NAMALWA (cell line): ENCODE measurements around the gene CMTR1.

Source experiments
- DNase-seq: peaks from one replicate; pipeline ENCODE4 v3.0.0-alpha.2; 2015; ENCODE audit warnings: low spot score

The CMTR1 gene

GRCh38 chr6:37514321-37514771 lies 81.3 kb downstream of the CMTR1 start:
- DNase-seq, result no peak

GRCh38 chr6:37514837-37515236 lies 81.8 kb downstream of the CMTR1 start:
- no peak for DNase-seq

GRCh38 chr6:37515712-37516075 lies 82.7 kb downstream of the CMTR1 start:
- DNase-seq, result no peak

- DNase-seq, result peak; percentile 24
These were observed 83.3 kb downstream of the CMTR1 start for GRCh38 chr6:37516076-37516919.

GRCh38 chr6:37516920-37517405 lies 83.9 kb downstream of the CMTR1 start:
- no peak for DNase-seq

DNA sequence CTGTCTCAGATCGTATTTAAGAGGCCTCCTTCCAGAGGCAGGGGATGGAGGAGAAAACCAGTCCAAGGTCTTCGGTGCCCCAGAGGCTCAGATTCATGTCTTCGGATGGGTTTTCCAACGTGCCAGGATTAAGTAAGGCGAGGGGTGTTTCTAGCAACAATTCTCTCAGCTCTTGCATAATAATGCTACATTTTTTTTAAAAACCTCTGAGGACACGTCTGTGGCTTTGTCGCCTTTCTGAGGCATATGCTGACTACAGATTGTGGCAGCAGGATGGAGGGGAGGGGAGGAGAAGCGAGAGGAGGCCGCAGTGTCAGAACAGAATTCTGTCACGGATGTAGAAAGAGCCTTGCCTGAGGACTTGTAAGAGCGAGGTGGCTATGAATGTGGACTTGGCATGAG lies 84.4 kb downstream of the CMTR1 start:
- DNase-seq, result no peak

DNA sequence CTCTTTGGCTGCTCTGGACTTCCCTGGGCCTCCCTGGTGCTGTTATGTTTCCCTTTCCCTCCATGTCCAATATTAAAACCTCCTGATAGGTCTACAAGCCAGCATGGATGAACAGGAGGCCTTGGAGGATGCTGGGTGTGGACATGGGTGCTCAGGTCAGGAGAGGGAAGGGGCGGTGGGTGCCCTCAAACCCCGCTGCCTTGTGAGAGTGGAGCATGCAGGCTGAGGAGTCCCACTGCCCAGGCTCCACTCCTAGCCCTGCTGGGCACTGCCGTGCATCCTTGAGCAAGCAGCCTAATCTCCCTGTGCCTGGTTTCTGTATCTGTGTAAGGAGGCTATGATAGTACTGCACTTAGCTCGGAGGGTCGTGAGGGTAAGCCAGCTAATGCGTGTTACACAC lies 85.1 kb downstream of the CMTR1 start:
- DNase-seq, result no peak

- no peak for DNase-seq
These were observed 86.4 kb downstream of the CMTR1 start for GRCh38 chr6:37519461-37519860.

DNA sequence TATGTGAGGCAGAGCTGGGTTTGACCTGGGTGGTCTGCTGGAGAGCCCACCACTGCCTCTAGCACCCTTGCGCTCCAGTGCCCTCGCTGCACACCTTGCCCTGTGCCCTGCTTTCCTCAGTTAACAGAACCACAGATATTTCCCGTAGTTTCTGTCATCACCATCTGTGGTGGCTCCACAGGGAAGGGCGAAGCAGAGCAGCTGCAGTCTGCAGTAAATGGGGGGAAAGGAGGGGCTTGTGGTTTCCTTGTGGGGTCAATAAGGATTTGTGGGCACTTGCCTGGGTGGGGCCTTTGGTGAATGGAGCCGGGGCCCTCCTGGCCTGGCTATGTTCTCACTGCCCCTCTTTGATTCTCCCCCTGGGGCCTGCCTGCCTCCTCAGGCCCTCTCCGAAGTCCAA lies 87.9 kb downstream of the CMTR1 start:
- no peak for DNase-seq

- no peak for DNase-seq
These were observed 88.7 kb downstream of the CMTR1 start for GRCh38 chr6:37521674-37522073.

GRCh38 chr6:37522836-37523235 lies 89.8 kb downstream of the CMTR1 start:
- DNase-seq, result no peak

DNA sequence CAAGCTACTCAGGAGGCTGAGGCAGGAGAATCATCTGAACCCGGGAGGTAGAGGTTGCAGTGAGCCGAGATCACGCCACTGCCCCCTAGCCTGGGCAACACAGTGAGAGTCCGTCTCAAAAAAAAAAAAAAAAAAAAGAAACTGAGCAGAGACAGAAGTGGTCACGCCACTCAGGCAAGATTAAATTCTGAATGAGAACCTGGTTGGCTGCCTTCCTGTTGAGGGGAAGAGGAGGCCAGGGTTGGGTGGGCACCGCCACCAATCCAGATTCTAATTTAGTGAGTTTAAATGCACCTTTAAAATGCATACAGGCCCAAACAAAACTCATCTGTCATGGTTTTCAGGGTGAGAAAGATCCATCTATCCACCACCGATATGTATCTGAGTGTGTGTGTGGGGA lies 90.4 kb downstream of the CMTR1 start:
- no peak for DNase-seq

GRCh38 chr6:37524025-37524969 lies 91.3 kb downstream of the CMTR1 start:
- no peak for DNase-seq

GRCh38 chr6:37524970-37525318 lies 91.9 kb downstream of the CMTR1 start:
- no peak for DNase-seq

DNA sequence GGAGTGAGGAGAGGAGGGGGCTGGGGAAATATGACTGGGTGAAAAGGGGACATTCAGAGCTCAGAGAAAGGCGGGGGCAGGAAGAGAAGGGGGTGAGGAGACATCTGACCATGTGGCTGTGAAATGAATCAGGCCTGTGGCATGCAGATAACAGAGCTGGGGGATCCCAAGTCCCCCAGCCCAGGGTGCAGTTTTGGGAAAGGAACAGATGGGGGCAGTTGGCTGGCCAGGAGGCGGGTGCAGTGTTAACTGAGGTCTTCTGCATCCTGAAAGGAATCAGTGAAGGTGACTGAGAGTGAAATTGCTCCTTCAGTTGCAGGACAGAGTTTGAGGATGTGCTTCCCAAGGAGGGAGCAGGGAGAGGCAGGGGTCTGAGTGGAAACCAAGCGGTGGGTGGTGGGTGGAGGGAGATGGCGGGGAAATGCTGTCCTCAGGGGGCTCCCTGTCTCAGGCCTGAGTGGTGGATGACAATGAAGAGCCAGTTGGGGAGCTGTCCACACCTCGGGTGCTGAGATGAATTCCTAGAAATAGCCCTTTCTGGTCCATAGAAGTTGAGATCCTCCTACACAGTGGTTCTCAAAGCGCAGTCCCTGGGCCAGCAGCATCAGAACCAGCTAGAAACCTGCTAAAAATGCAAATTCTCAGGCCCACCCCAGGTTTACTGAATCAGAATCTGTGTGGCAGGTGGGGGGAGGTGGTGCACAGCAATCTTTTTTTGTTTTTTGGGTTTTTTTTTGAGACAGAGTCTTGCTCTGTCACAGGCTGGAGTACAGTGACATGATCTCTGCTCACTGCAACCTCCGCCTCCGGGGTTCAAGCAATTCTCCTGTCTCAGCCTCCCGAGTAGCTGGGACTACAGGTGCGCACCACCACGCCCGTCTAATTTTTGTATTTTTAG lies 92.7 kb downstream of the CMTR1 start:
- peak; percentile 27 for DNase-seq

- DNase-seq, result no peak
These were observed 95.5 kb downstream of the CMTR1 start for GRCh38 chr6:37528541-37528940.

GRCh38 chr6:37530297-37530696 lies 97.3 kb downstream of the CMTR1 start:
- no peak for DNase-seq

- DNase-seq, result no peak
These were observed 98.0 kb downstream of the CMTR1 start for GRCh38 chr6:37531026-37531425.
